PFSK-1 (cell line): Measurements from ENCODE around the gene RDH13. TPM values are rescaled to one million over a fixed set of nuclear protein-coding genes. Genes with fewer than 3 reads are reported as not detected.

Source experiments
- FOXP2 ChIP-seq: optimal IDR thresholded peaks from 2 replicates; pipeline ENCODE3; 2011; ENCODE audit warnings: borderline replicate concordance, control low read depth, inconsistent platforms; ENCODE audit not compliant: insufficient read depth; ENCODE audit errors: extremely low read length, extremely low read depth
- POLR2AphosphoS5 ChIP-seq: IDR thresholded peaks from 2 replicates; pipeline ENCODE4 v1.6.1; 2012; ENCODE audit warnings: low read depth, mild to moderate bottlenecking, control low read depth, low read length, moderate library complexity
- SIN3A ChIP-seq: IDR thresholded peaks from 2 replicates; pipeline ENCODE4 v1.6.1; 2012; ENCODE audit warnings: mild to moderate bottlenecking, low read length, moderate library complexity, borderline replicate concordance; ENCODE audit not compliant: insufficient read depth
- TAF1 ChIP-seq: IDR thresholded peaks from 2 replicates; pipeline ENCODE4 v1.6.1; 2012; ENCODE audit warnings: low read length, control low read depth, borderline replicate concordance; ENCODE audit not compliant: insufficient read depth
- polyA plus RNA-seq: library from polyadenylated mRNA; unstranded; fragments of >200 nt; gene quantifications from one replicate; pipeline ENCODE4 v1.2.1, GENCODE V29; 2012; ENCODE audit warnings: low read depth, missing spikeins; ENCODE audit not compliant: insufficient read length
- TF ChIP-seq, protein P1 (sequence below), 2 experiments: IDR thresholded peaks; 2 replicates each; pipeline versions ENCODE4 v1.6.1 to v1.8.0; 2011 to 2012; ENCODE audit warnings: low read depth in 2 of 2, low read length in 2 of 2, control low read depth in 1 of 2, inconsistent platforms in 1 of 2, mild to moderate bottlenecking in 1 of 2, moderate library complexity in 1 of 2; ENCODE audit not compliant: insufficient read depth in 1 of 2

RDH13 gene, protein sequence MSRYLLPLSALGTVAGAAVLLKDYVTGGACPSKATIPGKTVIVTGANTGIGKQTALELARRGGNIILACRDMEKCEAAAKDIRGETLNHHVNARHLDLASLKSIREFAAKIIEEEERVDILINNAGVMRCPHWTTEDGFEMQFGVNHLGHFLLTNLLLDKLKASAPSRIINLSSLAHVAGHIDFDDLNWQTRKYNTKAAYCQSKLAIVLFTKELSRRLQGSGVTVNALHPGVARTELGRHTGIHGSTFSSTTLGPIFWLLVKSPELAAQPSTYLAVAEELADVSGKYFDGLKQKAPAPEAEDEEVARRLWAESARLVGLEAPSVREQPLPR
- polyA plus RNA-seq = 23.9 TPM

DNA sequence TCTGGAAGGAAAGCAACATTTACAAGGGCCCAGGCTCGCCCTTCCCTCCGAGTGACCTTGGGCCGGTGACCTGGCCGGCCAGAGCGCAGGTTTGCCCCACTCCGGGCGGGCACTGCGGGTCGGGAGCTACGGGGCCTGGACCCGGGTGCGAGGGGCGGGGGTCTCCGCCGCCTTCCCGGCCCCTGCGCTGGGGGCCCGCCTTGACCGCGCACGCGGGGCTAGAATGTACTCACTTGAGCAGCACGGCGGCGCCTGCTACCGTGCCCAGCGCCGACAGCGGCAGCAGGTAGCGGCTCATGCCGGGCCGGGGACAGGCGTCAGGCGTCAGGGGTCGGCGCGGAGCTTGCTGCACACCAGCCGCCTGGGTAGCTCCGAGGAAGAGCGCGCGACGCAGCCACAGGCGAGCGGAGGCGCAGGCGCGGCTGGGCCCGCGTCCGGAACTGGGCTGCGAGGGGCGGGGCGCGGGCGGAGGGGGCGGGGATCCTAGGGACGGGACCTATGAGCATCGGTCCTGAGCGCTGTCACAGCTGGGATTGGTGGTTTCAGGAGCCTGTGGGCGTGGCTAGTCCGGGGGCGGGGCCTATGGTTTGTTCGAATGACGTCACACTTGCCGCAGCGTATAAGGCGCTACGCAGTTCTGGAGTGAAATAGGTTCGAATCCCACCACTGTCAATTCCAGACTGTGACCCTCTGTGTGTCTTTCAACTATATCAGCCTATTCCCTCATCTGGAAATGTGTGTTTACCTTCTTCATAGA, at the start of gene RDH13:
RDH13 (minus strand) TSS at position 414 of the 757 bp plus-strand sequence; CDS start at position 298, 116 bp downstream.
- TF ChIP-seq TAF1 (peak; percentile 59; the same call in 1 of the 2 replicates), FOXP2 (peak; percentile 67), POLR2AphosphoS5 (peak; percentile 66)
- TF ChIP-seq, protein P1, sequence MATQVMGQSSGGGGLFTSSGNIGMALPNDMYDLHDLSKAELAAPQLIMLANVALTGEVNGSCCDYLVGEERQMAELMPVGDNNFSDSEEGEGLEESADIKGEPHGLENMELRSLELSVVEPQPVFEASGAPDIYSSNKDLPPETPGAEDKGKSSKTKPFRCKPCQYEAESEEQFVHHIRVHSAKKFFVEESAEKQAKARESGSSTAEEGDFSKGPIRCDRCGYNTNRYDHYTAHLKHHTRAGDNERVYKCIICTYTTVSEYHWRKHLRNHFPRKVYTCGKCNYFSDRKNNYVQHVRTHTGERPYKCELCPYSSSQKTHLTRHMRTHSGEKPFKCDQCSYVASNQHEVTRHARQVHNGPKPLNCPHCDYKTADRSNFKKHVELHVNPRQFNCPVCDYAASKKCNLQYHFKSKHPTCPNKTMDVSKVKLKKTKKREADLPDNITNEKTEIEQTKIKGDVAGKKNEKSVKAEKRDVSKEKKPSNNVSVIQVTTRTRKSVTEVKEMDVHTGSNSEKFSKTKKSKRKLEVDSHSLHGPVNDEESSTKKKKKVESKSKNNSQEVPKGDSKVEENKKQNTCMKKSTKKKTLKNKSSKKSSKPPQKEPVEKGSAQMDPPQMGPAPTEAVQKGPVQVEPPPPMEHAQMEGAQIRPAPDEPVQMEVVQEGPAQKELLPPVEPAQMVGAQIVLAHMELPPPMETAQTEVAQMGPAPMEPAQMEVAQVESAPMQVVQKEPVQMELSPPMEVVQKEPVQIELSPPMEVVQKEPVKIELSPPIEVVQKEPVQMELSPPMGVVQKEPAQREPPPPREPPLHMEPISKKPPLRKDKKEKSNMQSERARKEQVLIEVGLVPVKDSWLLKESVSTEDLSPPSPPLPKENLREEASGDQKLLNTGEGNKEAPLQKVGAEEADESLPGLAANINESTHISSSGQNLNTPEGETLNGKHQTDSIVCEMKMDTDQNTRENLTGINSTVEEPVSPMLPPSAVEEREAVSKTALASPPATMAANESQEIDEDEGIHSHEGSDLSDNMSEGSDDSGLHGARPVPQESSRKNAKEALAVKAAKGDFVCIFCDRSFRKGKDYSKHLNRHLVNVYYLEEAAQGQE (IDR thresholded peaks at IDR 0.05; ENCODE audit: insufficient read depth in 1 of 2, low read depth in 2 of 2, low read length in 2 of 2) = no peak

DNA sequence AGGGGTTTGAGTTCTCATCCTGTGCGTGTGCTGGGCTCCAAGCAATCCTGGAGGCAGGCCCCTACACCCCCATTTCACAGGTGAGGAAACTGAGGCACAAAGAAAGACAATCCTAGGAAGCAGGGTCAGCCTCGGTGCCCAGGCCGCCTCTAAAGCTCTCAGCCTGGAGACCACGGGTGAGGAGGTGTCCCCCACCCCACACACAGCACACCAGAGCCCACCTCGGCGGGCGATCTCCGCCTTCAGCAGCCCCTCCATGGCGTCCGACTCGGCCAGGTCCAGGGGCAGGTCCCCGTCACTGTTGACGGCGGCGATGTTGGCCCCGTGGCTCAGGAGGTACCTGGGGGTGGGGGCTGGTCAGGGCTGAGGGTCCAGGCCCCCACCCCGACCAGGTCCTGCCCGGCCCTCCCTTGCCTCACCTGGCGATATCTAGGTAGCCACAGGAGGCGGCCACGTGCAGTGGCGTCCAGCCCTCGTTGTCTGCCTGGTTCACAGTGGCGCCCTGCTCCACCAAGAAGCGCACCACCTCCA, 49.4 kb upstream of the RDH13 start:
- TF ChIP-seq, protein P1 (IDR thresholded peaks at IDR 0.05; ENCODE audit: insufficient read depth in 1 of 2, low read depth in 2 of 2, low read length in 2 of 2) = no peak
- TF ChIP-seq TAF1 = no peak
- TF ChIP-seq FOXP2 = no peak
- no peak for TF ChIP-seq POLR2AphosphoS5
- no peak for TF ChIP-seq SIN3A

DNA sequence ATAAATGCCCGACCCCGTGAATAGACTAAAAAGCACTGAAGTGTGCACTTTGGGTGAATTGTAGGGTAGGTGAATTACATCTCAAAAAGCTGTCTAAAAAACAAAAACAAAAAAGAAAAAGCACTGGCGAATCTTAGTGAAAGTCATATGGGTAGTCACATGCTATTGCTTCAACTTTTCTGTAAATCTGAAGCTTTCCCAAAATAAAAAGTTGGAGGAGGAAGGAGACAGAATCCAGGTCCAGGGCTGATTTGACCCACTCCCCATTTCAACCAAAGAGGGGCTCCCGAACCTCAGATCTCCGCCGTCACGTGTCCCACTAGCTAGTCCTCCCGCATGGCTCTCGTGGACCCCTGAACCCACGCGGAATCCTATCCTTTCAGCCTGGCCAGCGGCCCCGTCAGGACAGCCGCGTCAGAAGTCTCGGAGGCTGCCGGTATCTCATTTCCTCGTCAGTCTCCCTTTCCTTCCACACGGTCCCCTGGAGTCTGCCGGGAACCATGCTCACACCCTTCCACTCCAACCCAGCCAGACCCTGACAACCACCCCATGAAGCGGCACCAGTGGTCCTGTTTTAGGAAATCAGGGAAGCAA, 48.4 kb upstream of the RDH13 start:
- TF ChIP-seq FOXP2 (no peak), SIN3A (no peak), POLR2AphosphoS5 (no peak), TAF1 (no peak)
- TF ChIP-seq, protein P1 (IDR thresholded peaks at IDR 0.05; ENCODE audit: insufficient read depth in 1 of 2, low read depth in 2 of 2, low read length in 2 of 2) = no peak

DNA sequence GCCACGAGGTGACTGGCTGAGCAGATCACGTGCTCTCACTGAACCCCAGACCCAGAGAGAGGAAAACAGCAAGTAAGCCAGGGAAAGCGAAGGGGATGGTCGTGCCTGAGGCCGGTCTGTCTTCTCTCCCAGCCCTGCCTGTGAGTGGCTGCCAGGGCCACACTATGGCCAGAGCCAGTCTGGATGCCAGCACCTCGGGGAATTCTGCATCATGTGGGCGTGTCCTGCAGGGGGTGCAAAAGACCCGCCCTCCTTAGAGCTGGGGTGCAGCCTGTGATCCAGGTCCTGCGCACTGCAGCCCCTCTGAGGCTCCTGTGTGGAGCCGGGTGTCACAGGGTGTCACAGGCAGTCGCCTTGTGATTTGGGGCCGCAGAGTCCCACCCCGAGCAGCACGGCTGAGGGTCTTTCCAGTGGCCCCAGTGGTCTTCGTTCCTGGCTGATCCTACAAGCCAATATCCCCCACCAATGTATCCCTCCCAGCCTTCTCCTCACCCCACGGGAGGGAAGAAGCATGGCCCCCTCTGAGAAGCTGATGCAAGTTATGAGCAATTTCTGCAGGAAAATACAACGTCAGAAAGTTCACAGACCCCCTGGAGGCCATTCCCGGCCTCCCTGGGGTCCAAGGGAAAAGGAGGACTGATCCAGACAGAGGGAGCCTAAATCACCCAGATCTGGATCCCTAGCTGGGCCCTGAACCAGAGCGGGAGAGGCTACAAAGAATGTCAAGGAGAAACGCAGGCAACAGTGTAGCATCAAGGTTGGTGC, 46.8 kb upstream of the RDH13 start:
- TF ChIP-seq FOXP2 (no peak), POLR2AphosphoS5 (no peak)

DNA sequence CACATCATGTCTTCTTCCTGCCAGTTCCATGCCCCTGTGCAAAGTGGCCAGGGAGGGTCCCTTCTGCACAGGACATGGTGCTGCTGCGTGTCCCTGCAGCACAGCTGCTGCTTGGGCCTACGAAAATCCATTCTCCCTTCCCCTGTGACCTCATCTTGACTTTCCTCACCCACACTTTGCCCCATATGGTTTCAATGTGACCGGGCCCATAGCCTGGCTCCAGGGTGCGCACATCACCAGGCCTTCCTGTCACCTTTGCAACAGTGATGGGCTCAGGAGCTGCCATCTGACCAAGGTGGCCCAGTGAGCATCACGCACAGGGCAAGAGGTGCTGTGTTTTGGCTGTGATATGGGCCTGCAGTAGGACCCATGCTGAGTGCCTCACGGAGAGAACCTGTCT, 43.6 kb upstream of the RDH13 start:
- TF ChIP-seq FOXP2 (no peak), POLR2AphosphoS5 (no peak), SIN3A (no peak), TAF1 (no peak)
- TF ChIP-seq, protein P1 (IDR thresholded peaks at IDR 0.05; ENCODE audit: insufficient read depth in 1 of 2, low read depth in 2 of 2, low read length in 2 of 2) = no peak
